HG03064 (cell line): Measurements from ENCODE around the gene AIF1.

Experiments used
- ATAC-seq: cut with Tn5 transposase; IDR thresholded peaks from one replicate; pipeline ENCODE4 v1.9.1; 2021; ENCODE audit warnings: low read depth; ENCODE audit not compliant: unreplicated experiment

AIF1 gene

GRCh38 chr6:31661262-31662123 lies 46.5 kb downstream of the AIF1 start:
- ATAC-seq, result no peak

- no peak for ATAC-seq
These were observed 47.2 kb downstream of the AIF1 start for GRCh38 chr6:31662124-31662723.

- ATAC-seq, result no peak
These were observed 48.3 kb downstream of the AIF1 start for GRCh38 chr6:31663126-31663960.

GRCh38 chr6:31663961-31664789 lies 49.1 kb downstream of the AIF1 start:
- ATAC-seq, result no peak

GRCh38 chr6:31664790-31665500 lies 49.9 kb downstream of the AIF1 start, which contains the start of gene GPANK1:
Gene GPANK1, minus strand, starts transcription at chr6:31664997. Its CDS starts 519 bp downstream, at chr6:31664478.
- no peak for ATAC-seq

- ATAC-seq, result peak; percentile 57
These were observed 50.7 kb downstream of the AIF1 start, which contains the start of gene CSNK2B for GRCh38 chr6:31665501-31666336. Gene CSNK2B, plus strand, starts transcription at chr6:31666080. Its CDS starts 752 bp downstream, at chr6:31666832.

GRCh38 chr6:31666337-31666965 lies 51.4 kb downstream of the AIF1 start:
- ATAC-seq, result no peak
